SK-N-SH treated with all-trans-retinoic acid at 6 μM for 48 hours (cell line): Measurements from ENCODE around the gene ZNF433.

Source experiments
- BACH2 ChIP-seq: fragments of 250-450 bp; sonication (Bioruptor Pico); IDR thresholded peaks from 2 replicates; pipeline ENCODE4 v1.9.0; 2021; ENCODE audit warnings: mild to moderate bottlenecking, borderline replicate concordance
- GLIS3 ChIP-seq: fragments of 250-450 bp; sonication (Bioruptor Pico); IDR thresholded peaks from 2 replicates; pipeline ENCODE4 v1.5.0; 2020; ENCODE audit warnings: mild to moderate bottlenecking, moderate library complexity
- ISL1 ChIP-seq: fragments of 250-450 bp; sonication (Bioruptor Pico); IDR thresholded peaks from 2 replicates; pipeline ENCODE4 v2.1.2; 2022; ENCODE audit warnings: mild to moderate bottlenecking, moderate library complexity
- PPARA ChIP-seq: fragments of 250-450 bp; sonication (Bioruptor Pico); IDR thresholded peaks from 2 replicates; pipeline ENCODE4 v1.5.0; 2020; ENCODE audit warnings: mild to moderate bottlenecking, borderline replicate concordance
- SNAI2 ChIP-seq: fragments of 250-450 bp; sonication (Bioruptor Pico); IDR thresholded peaks from 2 replicates; pipeline ENCODE4 v1.5.0; 2020; ENCODE audit warnings: mild to moderate bottlenecking, moderate library complexity
- TCF4 ChIP-seq: fragments of 250-450 bp; sonication (Bioruptor Pico); IDR thresholded peaks from 2 replicates; pipeline ENCODE4 v1.8.0; 2021; ENCODE audit warnings: mild to moderate bottlenecking, moderate library complexity, borderline replicate concordance
- ZFP3 ChIP-seq: fragments of 250-450 bp; sonication (Bioruptor Pico); IDR thresholded peaks from 2 replicates; pipeline ENCODE4 v1.5.0; 2020; ENCODE audit warnings: mild to moderate bottlenecking, moderate library complexity
- ZFP30 ChIP-seq: fragments of 450-650 bp; formaldehyde crosslinking; IDR thresholded peaks from 2 replicates; pipeline ENCODE4 v1.5.0; 2022; ENCODE audit warnings: mild to moderate bottlenecking, moderate library complexity
- ZNF565 ChIP-seq: fragments of 450-650 bp; formaldehyde crosslinking; conservative IDR thresholded peaks from 2 replicates; pipeline ENCODE4 v1.5.0; 2020; ENCODE audit warnings: low read depth, mild to moderate bottlenecking, moderate library complexity
- TF ChIP-seq, protein P1 (sequence below): fragments of 250-450 bp; sonication (Bioruptor Pico); IDR thresholded peaks from 2 replicates; pipeline ENCODE4 v1.5.0; 2020; ENCODE audit warnings: mild to moderate bottlenecking, moderate library complexity

DNA sequence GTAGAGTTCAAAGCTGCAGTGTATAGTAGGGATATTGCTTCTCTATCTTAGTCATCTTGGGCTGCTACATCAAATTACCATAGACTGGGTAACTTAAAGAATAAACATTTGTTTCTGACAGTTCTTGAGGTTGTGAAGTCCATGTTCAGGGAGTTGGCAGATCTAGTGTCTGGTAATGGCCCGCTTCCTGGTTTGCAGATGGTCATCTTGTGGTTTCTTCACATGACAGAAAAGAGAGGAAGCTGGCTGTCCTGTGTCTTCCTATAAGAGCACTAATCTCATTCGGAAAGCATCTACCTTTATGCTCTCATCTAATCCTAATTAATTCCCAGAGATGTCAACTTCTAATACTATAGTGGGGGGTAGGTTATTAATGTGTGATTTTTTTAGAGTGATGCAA, 64.4 kb downstream of the ZNF433 start:
- TF ChIP-seq TCF4 (no peak), ZFP3 (CRISPR knock-in tag) (no peak), ZFP30 (CRISPR knock-in tag) (no peak), BACH2 (CRISPR knock-in tag) (no peak), PPARA (CRISPR knock-in tag) (no peak), ISL1 (CRISPR knock-in tag) (no peak), GLIS3 (CRISPR knock-in tag) (no peak), SNAI2 (CRISPR knock-in tag) (no peak), ZNF565 (CRISPR knock-in tag) (no peak)
- TF ChIP-seq, protein P1, sequence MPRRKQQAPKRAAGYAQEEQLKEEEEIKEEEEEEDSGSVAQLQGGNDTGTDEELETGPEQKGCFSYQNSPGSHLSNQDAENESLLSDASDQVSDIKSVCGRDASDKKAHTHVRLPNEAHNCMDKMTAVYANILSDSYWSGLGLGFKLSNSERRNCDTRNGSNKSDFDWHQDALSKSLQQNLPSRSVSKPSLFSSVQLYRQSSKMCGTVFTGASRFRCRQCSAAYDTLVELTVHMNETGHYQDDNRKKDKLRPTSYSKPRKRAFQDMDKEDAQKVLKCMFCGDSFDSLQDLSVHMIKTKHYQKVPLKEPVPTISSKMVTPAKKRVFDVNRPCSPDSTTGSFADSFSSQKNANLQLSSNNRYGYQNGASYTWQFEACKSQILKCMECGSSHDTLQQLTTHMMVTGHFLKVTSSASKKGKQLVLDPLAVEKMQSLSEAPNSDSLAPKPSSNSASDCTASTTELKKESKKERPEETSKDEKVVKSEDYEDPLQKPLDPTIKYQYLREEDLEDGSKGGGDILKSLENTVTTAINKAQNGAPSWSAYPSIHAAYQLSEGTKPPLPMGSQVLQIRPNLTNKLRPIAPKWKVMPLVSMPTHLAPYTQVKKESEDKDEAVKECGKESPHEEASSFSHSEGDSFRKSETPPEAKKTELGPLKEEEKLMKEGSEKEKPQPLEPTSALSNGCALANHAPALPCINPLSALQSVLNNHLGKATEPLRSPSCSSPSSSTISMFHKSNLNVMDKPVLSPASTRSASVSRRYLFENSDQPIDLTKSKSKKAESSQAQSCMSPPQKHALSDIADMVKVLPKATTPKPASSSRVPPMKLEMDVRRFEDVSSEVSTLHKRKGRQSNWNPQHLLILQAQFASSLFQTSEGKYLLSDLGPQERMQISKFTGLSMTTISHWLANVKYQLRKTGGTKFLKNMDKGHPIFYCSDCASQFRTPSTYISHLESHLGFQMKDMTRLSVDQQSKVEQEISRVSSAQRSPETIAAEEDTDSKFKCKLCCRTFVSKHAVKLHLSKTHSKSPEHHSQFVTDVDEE: no peak
